Panc1 (cell line): ENCODE data around the gene SH3BP5.

ENCODE experiments used
- CTCF ChIP-seq: fragments of 450-650 bp; IDR thresholded peaks from 2 replicates; pipeline ENCODE4 v1.5.1; 2017; ENCODE audit warnings: mild to moderate bottlenecking
- POLR2AphosphoS5 ChIP-seq: IDR thresholded peaks from 2 replicates; pipeline ENCODE4 v1.6.1; 2012; ENCODE audit warnings: mild to moderate bottlenecking, low read depth, low read length, moderate library complexity
- REST ChIP-seq, 2 experiments: IDR thresholded peaks; 2 replicates each; pipeline ENCODE4 v1.6.1; 2011 to 2012; ENCODE audit warnings: low read depth in 2 of 2, control low read depth in 1 of 2, low read length in 1 of 2, mild to moderate bottlenecking in 1 of 2, moderate library complexity in 1 of 2; ENCODE audit not compliant: insufficient read depth in 1 of 2
- SIN3A ChIP-seq: IDR thresholded peaks from 2 replicates; pipeline ENCODE4 v1.6.1; 2012; ENCODE audit warnings: low read depth, mild to moderate bottlenecking, low read length, moderate library complexity, borderline replicate concordance; ENCODE audit not compliant: insufficient read depth
- TCF7L2 ChIP-seq: IDR thresholded peaks from 2 replicates; pipeline ENCODE4 v1.6.1; 2011; ENCODE audit warnings: mild to moderate bottlenecking, low read depth, low read length, inconsistent platforms

- no peak for TF ChIP-seq CTCF
- no peak for TF ChIP-seq REST (IDR thresholded peaks at IDR 0.05; ENCODE audit: insufficient read depth in 1 of 2, low read depth in 2 of 2, low read length in 1 of 2)
- TF ChIP-seq POLR2AphosphoS5: no peak
- no peak for TF ChIP-seq TCF7L2
- TF ChIP-seq SIN3A: no peak
Measured at GRCh38 chr3:15300323-15301078, 31.9 kb downstream of the SH3BP5 start.
